ENCODE data around the gene MYH7.

Gene MYH7

DNA sequence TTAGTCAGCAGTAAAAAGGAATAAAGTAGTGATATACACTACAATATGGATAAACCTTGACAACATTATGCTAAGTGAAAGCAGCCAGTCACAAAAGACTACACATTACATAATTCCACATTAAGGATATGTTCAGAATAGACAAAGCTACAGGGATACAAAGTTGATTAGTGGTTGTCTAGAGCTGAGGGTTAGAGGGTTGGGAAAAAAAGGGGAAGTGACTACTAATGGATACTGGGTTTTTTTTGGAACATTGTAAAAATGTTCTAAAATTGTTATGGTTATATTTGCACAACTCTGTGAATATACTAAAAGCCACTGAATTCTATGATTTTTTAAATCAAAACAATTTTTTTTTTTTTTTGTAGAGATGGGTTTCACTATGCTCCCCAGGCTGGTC lies 29.2 kb upstream of the MYH7 start:
- ChIA-PET CTCF (interaction anchor here (0.6 to 0.7 kb wide), 2 partner anchors 78 to 507 kb away, joined by 3 to 5 read pairs; no protein-coding TSS in a partner anchor), POLR2A (interaction anchor here (0.6 kb wide), 1 partner anchor 179 kb away, joined by 8 read pairs; no protein-coding TSS in a partner anchor)
- no peaks in the 10 kb centered on the region for H3K36me3 ChIP-seq (ENCODE audit: control insufficient read depth in 2 of 2, insufficient read depth in 1 of 2, low read length in 2 of 2)
- H3K4me1 ChIP-seq (ENCODE audit: control insufficient read depth, insufficient read depth, low read length) = no peaks in the 10 kb centered on the region
- H3K27ac ChIP-seq (ENCODE audit: extremely low read depth, low read depth, low read length) = no peak overlapping the region
- H3K4me3 ChIP-seq (ENCODE audit: low read depth, low read length) = no peak overlapping the region
- no peaks in the 10 kb centered on the region for H3K9me3 ChIP-seq (ENCODE audit: control insufficient read depth, insufficient read depth, low read depth, low read length)
- TF ChIP-seq ZNF157 (tag by site-specific recombination; IDR thresholded peaks at IDR 0.05) (no peak), ZNF19 (tag by site-specific recombination; IDR thresholded peaks at IDR 0.05; ENCODE audit: low read depth) (no peak)

DNA sequence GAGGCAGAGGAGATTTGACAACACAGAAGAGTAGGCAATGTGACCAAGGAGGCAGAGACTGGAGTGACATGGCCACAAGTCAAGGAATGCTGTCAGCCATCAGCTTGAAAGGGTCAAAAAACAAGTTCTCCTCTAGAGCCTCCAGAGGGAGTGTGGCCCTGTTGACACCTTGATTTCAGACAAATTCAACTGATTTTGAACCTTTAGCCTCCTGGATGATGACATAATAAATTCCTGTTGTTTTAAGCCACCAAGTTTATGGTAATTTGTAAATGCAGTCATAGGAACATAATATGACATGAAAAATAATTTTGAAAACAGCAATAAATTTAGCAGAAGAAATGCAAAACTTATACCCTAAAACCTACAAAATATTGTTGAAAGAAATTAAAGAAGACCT lies 25.5 kb upstream of the MYH7 start:
- ChIA-PET POLR2A (no interaction called here), CTCF (interaction anchor here (1.2 kb wide), 1 partner anchor 392 kb away, joined by 5 read pairs; no protein-coding TSS in a partner anchor)
- Histone ChIP-seq H3K4me3 (ENCODE audit: low read depth, low read length) (no peak overlapping the region), H3K27ac (ENCODE audit: extremely low read depth, low read depth, low read length) (no peak overlapping the region), H3K36me3 (ENCODE audit: control insufficient read depth in 2 of 2, insufficient read depth in 1 of 2, low read length in 2 of 2) (no peaks in the 10 kb centered on the region), H3K4me1 (ENCODE audit: control insufficient read depth, insufficient read depth, low read length) (no peaks in the 10 kb centered on the region), H3K9me3 (ENCODE audit: control insufficient read depth, insufficient read depth, low read depth, low read length) (no peaks in the 10 kb centered on the region)
- TF ChIP-seq ZNF585B (tag by site-specific recombination; IDR thresholded peaks at IDR 0.05) = no peak
- TF ChIP-seq, protein P1, sequence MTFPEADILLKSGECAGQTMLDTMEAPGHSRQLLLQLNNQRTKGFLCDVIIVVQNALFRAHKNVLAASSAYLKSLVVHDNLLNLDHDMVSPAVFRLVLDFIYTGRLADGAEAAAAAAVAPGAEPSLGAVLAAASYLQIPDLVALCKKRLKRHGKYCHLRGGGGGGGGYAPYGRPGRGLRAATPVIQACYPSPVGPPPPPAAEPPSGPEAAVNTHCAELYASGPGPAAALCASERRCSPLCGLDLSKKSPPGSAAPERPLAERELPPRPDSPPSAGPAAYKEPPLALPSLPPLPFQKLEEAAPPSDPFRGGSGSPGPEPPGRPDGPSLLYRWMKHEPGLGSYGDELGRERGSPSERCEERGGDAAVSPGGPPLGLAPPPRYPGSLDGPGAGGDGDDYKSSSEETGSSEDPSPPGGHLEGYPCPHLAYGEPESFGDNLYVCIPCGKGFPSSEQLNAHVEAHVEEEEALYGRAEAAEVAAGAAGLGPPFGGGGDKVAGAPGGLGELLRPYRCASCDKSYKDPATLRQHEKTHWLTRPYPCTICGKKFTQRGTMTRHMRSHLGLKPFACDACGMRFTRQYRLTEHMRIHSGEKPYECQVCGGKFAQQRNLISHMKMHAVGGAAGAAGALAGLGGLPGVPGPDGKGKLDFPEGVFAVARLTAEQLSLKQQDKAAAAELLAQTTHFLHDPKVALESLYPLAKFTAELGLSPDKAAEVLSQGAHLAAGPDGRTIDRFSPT (tag by site-specific recombination; IDR thresholded peaks at IDR 0.05) = no peak
- no peak for TF ChIP-seq ZBTB48 (tag by site-specific recombination; IDR thresholded peaks at IDR 0.05)
- TF ChIP-seq, protein P2, sequence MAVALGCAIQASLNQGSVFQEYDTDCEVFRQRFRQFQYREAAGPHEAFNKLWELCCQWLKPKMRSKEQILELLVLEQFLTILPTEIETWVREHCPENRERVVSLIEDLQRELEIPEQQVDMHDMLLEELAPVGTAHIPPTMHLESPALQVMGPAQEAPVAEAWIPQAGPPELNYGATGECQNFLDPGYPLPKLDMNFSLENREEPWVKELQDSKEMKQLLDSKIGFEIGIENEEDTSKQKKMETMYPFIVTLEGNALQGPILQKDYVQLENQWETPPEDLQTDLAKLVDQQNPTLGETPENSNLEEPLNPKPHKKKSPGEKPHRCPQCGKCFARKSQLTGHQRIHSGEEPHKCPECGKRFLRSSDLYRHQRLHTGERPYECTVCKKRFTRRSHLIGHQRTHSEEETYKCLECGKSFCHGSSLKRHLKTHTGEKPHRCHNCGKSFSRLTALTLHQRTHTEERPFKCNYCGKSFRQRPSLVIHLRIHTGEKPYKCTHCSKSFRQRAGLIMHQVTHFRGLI (tag by site-specific recombination; IDR thresholded peaks at IDR 0.05) = no peak
- no peak for TF ChIP-seq ZNF324 (tag by site-specific recombination; IDR thresholded peaks at IDR 0.05)
- TF ChIP-seq, protein P3, sequence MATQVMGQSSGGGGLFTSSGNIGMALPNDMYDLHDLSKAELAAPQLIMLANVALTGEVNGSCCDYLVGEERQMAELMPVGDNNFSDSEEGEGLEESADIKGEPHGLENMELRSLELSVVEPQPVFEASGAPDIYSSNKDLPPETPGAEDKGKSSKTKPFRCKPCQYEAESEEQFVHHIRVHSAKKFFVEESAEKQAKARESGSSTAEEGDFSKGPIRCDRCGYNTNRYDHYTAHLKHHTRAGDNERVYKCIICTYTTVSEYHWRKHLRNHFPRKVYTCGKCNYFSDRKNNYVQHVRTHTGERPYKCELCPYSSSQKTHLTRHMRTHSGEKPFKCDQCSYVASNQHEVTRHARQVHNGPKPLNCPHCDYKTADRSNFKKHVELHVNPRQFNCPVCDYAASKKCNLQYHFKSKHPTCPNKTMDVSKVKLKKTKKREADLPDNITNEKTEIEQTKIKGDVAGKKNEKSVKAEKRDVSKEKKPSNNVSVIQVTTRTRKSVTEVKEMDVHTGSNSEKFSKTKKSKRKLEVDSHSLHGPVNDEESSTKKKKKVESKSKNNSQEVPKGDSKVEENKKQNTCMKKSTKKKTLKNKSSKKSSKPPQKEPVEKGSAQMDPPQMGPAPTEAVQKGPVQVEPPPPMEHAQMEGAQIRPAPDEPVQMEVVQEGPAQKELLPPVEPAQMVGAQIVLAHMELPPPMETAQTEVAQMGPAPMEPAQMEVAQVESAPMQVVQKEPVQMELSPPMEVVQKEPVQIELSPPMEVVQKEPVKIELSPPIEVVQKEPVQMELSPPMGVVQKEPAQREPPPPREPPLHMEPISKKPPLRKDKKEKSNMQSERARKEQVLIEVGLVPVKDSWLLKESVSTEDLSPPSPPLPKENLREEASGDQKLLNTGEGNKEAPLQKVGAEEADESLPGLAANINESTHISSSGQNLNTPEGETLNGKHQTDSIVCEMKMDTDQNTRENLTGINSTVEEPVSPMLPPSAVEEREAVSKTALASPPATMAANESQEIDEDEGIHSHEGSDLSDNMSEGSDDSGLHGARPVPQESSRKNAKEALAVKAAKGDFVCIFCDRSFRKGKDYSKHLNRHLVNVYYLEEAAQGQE (tag by site-specific recombination; IDR thresholded peaks at IDR 0.05) = no peak
- TF ChIP-seq ZNF214 (tag by site-specific recombination; IDR thresholded peaks at IDR 0.05; ENCODE audit: borderline replicate concordance) = no peak
- TF ChIP-seq ZNF830 (tag by site-specific recombination; IDR thresholded peaks at IDR 0.05; ENCODE audit: low read depth) = no peak
- TF ChIP-seq, protein P4, sequence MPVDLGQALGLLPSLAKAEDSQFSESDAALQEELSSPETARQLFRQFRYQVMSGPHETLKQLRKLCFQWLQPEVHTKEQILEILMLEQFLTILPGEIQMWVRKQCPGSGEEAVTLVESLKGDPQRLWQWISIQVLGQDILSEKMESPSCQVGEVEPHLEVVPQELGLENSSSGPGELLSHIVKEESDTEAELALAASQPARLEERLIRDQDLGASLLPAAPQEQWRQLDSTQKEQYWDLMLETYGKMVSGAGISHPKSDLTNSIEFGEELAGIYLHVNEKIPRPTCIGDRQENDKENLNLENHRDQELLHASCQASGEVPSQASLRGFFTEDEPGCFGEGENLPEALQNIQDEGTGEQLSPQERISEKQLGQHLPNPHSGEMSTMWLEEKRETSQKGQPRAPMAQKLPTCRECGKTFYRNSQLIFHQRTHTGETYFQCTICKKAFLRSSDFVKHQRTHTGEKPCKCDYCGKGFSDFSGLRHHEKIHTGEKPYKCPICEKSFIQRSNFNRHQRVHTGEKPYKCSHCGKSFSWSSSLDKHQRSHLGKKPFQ (tag by site-specific recombination; IDR thresholded peaks at IDR 0.05) = no peak
- TF ChIP-seq YY2 (tag by site-specific recombination; IDR thresholded peaks at IDR 0.05) = no peak
- TF ChIP-seq ZNF785 (tag by site-specific recombination; IDR thresholded peaks at IDR 0.05) = no peak

Data from HEK293 (cell line).